Prostate gland (tissue), 2 donors: Measurements from ENCODE around the gene DLG2.

Source experiments
- CTCF ChIP-seq, 4 experiments: fragments of 200-600 bp in 2 of 4; fragments of 450-650 bp in 2 of 4; sonication (generic) in 2 of 4; IDR thresholded peaks; 1 replicate in 3 of 4; 2 replicates in 1 of 4; pipeline ENCODE4 v1.5.1; 2016 to 2019; ENCODE audit warnings: antibody characterized with exemption in 4 of 4, mild to moderate bottlenecking in 2 of 4, moderate library complexity in 2 of 4
- POLR2A ChIP-seq: fragments of 450-650 bp; IDR thresholded peaks from one replicate; pipeline ENCODE4 v1.6.1; 2016; ENCODE audit warnings: antibody characterized with exemption, mild to moderate bottlenecking

- no peak for TF ChIP-seq CTCF (IDR thresholded peaks at IDR 0.05)
- no peak for TF ChIP-seq POLR2A
These were observed 966.7 kb downstream of the DLG2 start for GRCh38 chr11:84660257-84660977.
